ENCODE data around the gene HARBI1. TPM values are rescaled to one million over a fixed set of nuclear protein-coding genes. Genes with fewer than 3 reads are reported as not detected.

Gene HARBI1
- total and polyA plus RNA-seq, 2 of the 8 experiments (the other 6 are each of a cell fraction or from before 2014, with no cell fraction given): 3.8 to 5.1 TPM

DNA sequence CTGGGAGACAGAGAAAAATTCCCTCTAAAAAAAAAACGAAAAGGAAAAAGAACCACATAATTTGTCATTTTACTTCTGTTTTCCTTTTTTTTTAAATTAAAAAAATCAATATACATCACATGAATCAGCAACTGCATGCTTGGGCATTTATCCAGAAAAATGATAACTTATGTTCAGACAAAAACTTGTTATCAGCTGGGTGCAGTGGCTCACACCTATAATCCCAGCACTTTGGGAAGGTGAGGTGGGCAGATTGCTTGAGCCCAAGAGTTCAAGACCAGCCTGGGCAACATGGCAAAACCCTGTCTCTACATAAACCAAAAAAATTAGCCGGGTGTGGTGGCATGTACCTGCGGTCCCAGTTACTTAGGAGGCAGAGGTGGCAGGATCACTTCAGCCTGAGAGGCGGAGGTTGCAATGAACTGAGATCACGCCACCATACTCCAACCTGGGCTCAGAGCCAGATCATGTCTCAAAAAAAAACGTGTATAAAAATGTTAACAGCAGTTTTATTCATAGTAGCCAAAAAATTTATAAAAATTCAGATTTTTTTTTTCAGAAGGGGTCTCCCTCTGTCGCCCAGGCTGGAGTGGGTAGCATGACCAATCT, 51.7 kb downstream of the HARBI1 start (continued):
- TF ChIP-seq KDM1A (IDR thresholded peaks at IDR 0.05; ENCODE audit: borderline replicate concordance, low read length) (no peak), SRF (IDR thresholded peaks at IDR 0.05; ENCODE audit: low read depth, low read length) (no peak), NRF1 (IDR thresholded peaks at IDR 0.05; ENCODE audit: low read depth, low read length) (no peak), RFX5 (IDR thresholded peaks at IDR 0.05; ENCODE audit: borderline replicate concordance, low read depth, low read length) (no peak)
- TF ChIP-seq, protein P1, sequence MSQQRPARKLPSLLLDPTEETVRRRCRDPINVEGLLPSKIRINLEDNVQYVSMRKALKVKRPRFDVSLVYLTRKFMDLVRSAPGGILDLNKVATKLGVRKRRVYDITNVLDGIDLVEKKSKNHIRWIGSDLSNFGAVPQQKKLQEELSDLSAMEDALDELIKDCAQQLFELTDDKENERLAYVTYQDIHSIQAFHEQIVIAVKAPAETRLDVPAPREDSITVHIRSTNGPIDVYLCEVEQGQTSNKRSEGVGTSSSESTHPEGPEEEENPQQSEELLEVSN (IDR thresholded peaks at IDR 0.05): no peak
- TF ChIP-seq, protein P2, sequence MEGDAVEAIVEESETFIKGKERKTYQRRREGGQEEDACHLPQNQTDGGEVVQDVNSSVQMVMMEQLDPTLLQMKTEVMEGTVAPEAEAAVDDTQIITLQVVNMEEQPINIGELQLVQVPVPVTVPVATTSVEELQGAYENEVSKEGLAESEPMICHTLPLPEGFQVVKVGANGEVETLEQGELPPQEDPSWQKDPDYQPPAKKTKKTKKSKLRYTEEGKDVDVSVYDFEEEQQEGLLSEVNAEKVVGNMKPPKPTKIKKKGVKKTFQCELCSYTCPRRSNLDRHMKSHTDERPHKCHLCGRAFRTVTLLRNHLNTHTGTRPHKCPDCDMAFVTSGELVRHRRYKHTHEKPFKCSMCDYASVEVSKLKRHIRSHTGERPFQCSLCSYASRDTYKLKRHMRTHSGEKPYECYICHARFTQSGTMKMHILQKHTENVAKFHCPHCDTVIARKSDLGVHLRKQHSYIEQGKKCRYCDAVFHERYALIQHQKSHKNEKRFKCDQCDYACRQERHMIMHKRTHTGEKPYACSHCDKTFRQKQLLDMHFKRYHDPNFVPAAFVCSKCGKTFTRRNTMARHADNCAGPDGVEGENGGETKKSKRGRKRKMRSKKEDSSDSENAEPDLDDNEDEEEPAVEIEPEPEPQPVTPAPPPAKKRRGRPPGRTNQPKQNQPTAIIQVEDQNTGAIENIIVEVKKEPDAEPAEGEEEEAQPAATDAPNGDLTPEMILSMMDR (IDR thresholded peaks at IDR 0.05; ENCODE audit: control extremely low read depth in 1 of 3, insufficient read depth in 1 of 3, low read depth in 1 of 3, low read length in 3 of 3): no peak

Measured in H1 (cell line).